Measurements from ENCODE around the gene TAF15. TPM values are rescaled to one million over a fixed set of nuclear protein-coding genes. Genes with fewer than 3 reads are reported as not detected.

Gene TAF15
- total RNA-seq, 1 donor from 2014 or later = 180 TPM

DNA sequence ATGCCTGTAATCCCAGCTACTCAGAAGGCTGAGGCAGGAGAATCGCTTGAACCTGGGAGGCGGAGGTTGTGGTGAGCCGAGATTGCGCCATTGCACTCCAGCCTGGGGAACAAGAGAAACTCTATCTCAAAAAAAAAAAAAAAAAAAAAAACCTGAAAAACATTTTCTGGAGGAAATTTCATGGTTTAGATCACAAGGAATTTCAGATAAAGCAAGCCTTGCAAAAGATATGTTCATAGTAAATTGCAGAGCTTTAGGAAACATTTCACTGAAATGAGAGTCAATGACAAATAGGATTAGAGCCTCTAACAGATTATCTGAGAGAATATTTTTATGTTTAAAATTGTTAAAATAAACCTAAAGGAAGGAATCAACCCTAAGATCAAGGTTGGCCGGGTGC is 3.2 kb downstream of the TAF15 start:
- Mint-ChIP-seq H3K27me3 (ENCODE audit: unreplicated experiment) (peaks cover 8% of the 10 kb centered on the region), H3K36me3 (ENCODE audit: unreplicated experiment) (no peaks in the 10 kb centered on the region), H3K4me1 (ENCODE audit: low read depth, unreplicated experiment) (peaks cover 11% of the 10 kb centered on the region), H3K27ac (ENCODE audit: unreplicated experiment) (no peak overlapping the region), H3K9me3 (ENCODE audit: unreplicated experiment) (peaks cover 2% of the 10 kb centered on the region), H3K4me3 (ENCODE audit: unreplicated experiment) (no peak overlapping the region)
- TF ChIP-seq, protein P1, sequence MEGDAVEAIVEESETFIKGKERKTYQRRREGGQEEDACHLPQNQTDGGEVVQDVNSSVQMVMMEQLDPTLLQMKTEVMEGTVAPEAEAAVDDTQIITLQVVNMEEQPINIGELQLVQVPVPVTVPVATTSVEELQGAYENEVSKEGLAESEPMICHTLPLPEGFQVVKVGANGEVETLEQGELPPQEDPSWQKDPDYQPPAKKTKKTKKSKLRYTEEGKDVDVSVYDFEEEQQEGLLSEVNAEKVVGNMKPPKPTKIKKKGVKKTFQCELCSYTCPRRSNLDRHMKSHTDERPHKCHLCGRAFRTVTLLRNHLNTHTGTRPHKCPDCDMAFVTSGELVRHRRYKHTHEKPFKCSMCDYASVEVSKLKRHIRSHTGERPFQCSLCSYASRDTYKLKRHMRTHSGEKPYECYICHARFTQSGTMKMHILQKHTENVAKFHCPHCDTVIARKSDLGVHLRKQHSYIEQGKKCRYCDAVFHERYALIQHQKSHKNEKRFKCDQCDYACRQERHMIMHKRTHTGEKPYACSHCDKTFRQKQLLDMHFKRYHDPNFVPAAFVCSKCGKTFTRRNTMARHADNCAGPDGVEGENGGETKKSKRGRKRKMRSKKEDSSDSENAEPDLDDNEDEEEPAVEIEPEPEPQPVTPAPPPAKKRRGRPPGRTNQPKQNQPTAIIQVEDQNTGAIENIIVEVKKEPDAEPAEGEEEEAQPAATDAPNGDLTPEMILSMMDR (IDR thresholded peaks at IDR 0.05; ENCODE audit: partially characterized antibody, unreplicated experiment) = no peak
- no peak for DNase-seq

DNA sequence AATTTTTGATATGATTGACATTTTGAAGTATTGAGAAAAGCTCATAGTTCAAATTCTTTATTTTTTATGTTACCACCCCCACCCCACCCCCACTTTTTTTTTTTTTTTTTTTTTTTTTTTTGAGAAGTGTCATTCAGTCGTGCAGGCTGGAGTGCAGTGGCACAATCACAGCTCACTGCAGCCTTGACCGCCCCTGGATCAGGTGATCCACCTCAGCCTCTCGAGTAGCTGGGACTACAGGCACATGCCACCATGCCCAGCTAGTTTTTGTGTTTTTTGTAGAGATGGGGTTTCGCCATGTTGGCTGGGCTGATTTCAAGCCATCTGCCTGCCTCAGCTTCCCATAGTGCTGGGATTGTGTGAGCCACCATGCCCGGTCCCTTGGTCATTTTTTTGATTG is 7.4 kb downstream of the TAF15 start:
- Mint-ChIP-seq H3K27me3 (ENCODE audit: unreplicated experiment) (no peaks in the 10 kb centered on the region), H3K4me1 (ENCODE audit: low read depth, unreplicated experiment) (peaks cover 1% of the 10 kb centered on the region), H3K4me3 (ENCODE audit: unreplicated experiment) (no peak overlapping the region), H3K36me3 (ENCODE audit: unreplicated experiment) (no peaks in the 10 kb centered on the region), H3K27ac (ENCODE audit: unreplicated experiment) (no peak overlapping the region), H3K9me3 (ENCODE audit: unreplicated experiment) (no peaks in the 10 kb centered on the region)
- no peak for DNase-seq
- TF ChIP-seq, protein P1 (IDR thresholded peaks at IDR 0.05; ENCODE audit: partially characterized antibody, unreplicated experiment) = no peak

DNA sequence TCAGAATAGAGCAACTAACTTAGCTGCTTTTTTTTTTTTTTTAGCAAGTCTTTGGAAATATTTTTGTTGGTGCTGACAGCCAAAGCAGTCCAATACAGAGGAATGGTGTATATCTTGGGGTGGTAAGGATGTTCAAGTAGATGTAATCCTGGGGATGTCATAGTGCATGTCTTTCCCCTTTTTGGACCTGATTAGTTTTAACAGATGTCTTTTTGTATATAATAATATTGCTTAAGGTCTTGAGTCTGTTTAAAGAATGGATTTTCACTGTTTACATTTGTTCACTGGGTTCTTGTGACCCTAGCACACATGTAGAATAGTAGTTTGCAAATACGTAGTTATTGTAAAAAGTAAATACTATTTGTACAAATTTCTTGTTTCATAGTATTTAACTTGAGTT is 7.9 kb downstream of the TAF15 start:
- no peak overlapping the region for H3K4me3 Mint-ChIP-seq (ENCODE audit: unreplicated experiment)
- H3K36me3 Mint-ChIP-seq (ENCODE audit: unreplicated experiment) = no peaks in the 10 kb centered on the region
- TF ChIP-seq, protein P1 (IDR thresholded peaks at IDR 0.05; ENCODE audit: partially characterized antibody, unreplicated experiment) = no peak
- no peaks in the 10 kb centered on the region for H3K27me3 Mint-ChIP-seq (ENCODE audit: unreplicated experiment)
- H3K4me1 Mint-ChIP-seq (ENCODE audit: low read depth, unreplicated experiment) = peaks cover 1% of the 10 kb centered on the region
- H3K9me3 Mint-ChIP-seq (ENCODE audit: unreplicated experiment) = no peaks in the 10 kb centered on the region
- H3K27ac Mint-ChIP-seq (ENCODE audit: unreplicated experiment) = no peak overlapping the region
- no peak for DNase-seq

DNA sequence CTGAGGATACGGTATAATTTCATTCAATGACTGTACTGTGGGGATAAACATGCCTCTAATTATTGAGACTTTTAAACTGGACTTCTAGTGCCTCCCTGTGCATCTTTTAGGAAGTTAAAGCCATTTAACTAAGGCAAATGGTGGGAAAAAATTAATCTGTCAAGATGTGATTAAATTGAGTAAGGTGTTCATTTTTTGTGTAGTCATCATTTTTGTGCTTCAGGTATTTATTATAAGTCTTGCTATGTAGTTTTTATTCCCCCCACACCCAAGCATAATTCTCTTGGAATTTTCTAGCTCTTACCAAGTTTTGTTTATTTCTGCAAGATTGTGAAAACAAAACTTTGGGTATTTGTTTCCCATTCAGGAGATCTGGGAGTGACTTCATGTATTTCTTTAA is 10.2 kb downstream of the TAF15 start:
- no peak for DNase-seq
- TF ChIP-seq, protein P1 (IDR thresholded peaks at IDR 0.05; ENCODE audit: partially characterized antibody, unreplicated experiment) = no peak
- Mint-ChIP-seq H3K27me3 (ENCODE audit: unreplicated experiment) (peaks cover 3% of the 10 kb centered on the region), H3K27ac (ENCODE audit: unreplicated experiment) (no peak overlapping the region), H3K4me1 (ENCODE audit: low read depth, unreplicated experiment) (peaks cover 1% of the 10 kb centered on the region), H3K9me3 (ENCODE audit: unreplicated experiment) (no peaks in the 10 kb centered on the region), H3K36me3 (ENCODE audit: unreplicated experiment) (no peaks in the 10 kb centered on the region), H3K4me3 (ENCODE audit: unreplicated experiment) (no peak overlapping the region)

DNA sequence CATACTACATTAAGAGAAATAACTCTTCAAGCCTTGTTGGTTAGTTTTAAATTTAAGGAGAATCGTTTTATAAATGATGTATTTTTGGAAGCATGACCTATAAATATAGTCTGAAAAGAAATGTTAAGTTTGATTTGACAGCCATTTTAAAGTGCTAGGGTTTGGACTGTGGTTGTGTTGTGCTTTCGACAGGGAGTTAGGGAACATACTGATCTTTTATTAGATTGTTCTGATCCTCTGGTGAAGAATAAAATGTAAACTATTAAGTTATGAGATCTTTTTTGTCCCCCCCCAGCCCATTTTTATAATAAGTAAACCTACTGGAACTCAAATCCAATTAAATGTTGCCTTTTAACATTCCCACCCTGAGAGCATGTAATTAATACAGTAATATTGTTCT is 12.0 kb downstream of the TAF15 start:
- no peak overlapping the region for H3K27ac Mint-ChIP-seq (ENCODE audit: unreplicated experiment)
- no peak overlapping the region for H3K4me3 Mint-ChIP-seq (ENCODE audit: unreplicated experiment)
- peaks cover 3% of the 10 kb centered on the region for H3K27me3 Mint-ChIP-seq (ENCODE audit: unreplicated experiment)
- no peaks in the 10 kb centered on the region for H3K36me3 Mint-ChIP-seq (ENCODE audit: unreplicated experiment)
- TF ChIP-seq, protein P1 (IDR thresholded peaks at IDR 0.05; ENCODE audit: partially characterized antibody, unreplicated experiment) = no peak
- H3K4me1 Mint-ChIP-seq (ENCODE audit: low read depth, unreplicated experiment) = no peaks in the 10 kb centered on the region
- H3K9me3 Mint-ChIP-seq (ENCODE audit: unreplicated experiment) = no peaks in the 10 kb centered on the region
- DNase-seq = no peak

All from glutamatergic neuron (in vitro differentiated cells).